Mucosa of rectum (tissue), 2 donors: ENCODE results near the gene BLCAP.

Experiments
- H3K27ac ChIP-seq, 2 donors: one replicate each; pipeline ENCODE4 v1.7.0; 2013; ENCODE audit warnings: inconsistent platforms in 2 of 2, low read depth in 2 of 2, low read length in 2 of 2
- H3K27me3 ChIP-seq, 2 donors: one replicate each; pipeline ENCODE4 v1.7.0; 2013; ENCODE audit warnings: low read length in 2 of 2; ENCODE audit not compliant: control insufficient read depth in 2 of 2, insufficient read depth in 2 of 2
- H3K36me3 ChIP-seq, 2 donors: one replicate each; pipeline ENCODE4 v1.7.0; 2013; ENCODE audit warnings: low read length in 2 of 2; ENCODE audit not compliant: control insufficient read depth in 2 of 2, insufficient read depth in 2 of 2
- H3K4me1 ChIP-seq, 2 donors: one replicate each; pipeline ENCODE4 v1.7.0; 2013; ENCODE audit warnings: low read length in 2 of 2, mild to moderate bottlenecking in 1 of 2; ENCODE audit not compliant: control insufficient read depth in 2 of 2, insufficient read depth in 2 of 2
- H3K4me3 ChIP-seq, 2 donors: one replicate each; pipeline ENCODE4 v1.7.0; 2013; ENCODE audit warnings: low read length in 2 of 2
- H3K9ac ChIP-seq, 2 donors: one replicate each; pipeline ENCODE4 v1.7.0; 2013; ENCODE audit warnings: low read length in 2 of 2, low read depth in 1 of 2, mild to moderate bottlenecking in 1 of 2
- H3K9me3 ChIP-seq, 2 donors: one replicate each; pipeline ENCODE4 v1.7.0; 2013; ENCODE audit warnings: low read length in 2 of 2; ENCODE audit not compliant: control insufficient read depth in 2 of 2
- donor health status: healthy.
- donor health status: Normal muscosa, but diverticular disease.

Gene BLCAP

DNA sequence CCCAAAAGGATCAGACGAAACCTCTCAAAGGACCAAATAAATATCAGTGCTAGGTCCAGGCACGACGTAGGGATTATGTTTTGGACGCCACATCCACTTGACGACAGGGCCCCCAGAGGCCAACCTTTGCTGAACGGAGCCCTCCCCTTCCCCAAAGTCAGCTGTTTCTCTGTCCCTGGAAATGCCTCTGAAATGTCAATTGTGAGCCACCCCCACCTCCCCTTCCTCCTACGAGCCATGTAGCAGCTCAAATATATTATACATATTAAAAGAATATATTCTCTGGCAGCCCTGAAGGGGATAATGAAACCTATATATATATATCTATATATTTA, 39.6 kb upstream of the BLCAP start:
- no peak overlapping the region for H3K4me3 ChIP-seq
- peaks cover 24 to 36% of the 10 kb centered on the region in 2 donors for H3K27me3 ChIP-seq
- H3K9me3 ChIP-seq = no peaks in the 10 kb centered on the region
- H3K9ac ChIP-seq = no peak overlapping the region
- no peak overlapping the region for H3K27ac ChIP-seq
- no peaks in the 10 kb centered on the region for H3K4me1 ChIP-seq
- H3K36me3 ChIP-seq = no peaks in the 10 kb centered on the region

DNA sequence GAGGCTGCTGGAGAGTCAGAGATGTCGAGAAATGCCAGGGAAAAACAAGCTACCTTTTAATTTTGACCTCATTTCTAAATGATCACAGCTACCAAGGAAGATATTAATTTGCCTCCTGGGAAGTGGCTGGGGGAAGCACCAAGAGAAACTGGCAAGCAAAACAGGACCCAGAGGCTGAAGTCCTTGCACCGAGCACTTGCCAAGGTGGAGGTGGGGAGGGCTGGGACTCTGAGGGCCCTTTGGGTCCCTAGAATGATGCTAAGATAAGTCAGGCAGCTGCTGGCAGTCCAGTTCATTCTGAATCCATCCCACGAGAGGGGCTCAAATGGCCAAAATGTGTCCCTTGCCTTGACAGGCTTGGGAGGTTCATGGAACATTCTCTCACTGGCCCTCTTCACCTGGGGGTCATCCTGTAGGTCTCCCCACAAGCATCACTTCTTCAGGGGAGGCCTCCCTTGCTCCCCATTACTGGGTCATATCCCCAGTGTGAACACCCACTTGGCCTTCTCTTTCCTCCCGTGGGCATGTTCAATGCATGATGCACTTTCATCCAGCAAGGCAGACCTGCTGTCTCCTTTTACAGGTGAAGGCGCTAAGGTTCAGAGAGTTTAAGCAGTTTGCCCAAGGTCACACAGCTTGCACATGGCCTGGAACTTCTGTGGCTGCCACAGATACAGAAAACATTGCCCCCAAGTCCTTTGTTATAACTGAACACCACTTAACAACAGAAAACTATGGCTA, 39.1 kb upstream of the BLCAP start:
- no peaks in the 10 kb centered on the region for H3K36me3 ChIP-seq
- H3K4me1 ChIP-seq = no peaks in the 10 kb centered on the region
- H3K9ac ChIP-seq = no peak overlapping the region
- H3K27me3 ChIP-seq = peaks cover 24 to 36% of the 10 kb centered on the region in 2 donors
- no peak overlapping the region for H3K27ac ChIP-seq
- no peak overlapping the region for H3K4me3 ChIP-seq
- H3K9me3 ChIP-seq = no peaks in the 10 kb centered on the region

DNA sequence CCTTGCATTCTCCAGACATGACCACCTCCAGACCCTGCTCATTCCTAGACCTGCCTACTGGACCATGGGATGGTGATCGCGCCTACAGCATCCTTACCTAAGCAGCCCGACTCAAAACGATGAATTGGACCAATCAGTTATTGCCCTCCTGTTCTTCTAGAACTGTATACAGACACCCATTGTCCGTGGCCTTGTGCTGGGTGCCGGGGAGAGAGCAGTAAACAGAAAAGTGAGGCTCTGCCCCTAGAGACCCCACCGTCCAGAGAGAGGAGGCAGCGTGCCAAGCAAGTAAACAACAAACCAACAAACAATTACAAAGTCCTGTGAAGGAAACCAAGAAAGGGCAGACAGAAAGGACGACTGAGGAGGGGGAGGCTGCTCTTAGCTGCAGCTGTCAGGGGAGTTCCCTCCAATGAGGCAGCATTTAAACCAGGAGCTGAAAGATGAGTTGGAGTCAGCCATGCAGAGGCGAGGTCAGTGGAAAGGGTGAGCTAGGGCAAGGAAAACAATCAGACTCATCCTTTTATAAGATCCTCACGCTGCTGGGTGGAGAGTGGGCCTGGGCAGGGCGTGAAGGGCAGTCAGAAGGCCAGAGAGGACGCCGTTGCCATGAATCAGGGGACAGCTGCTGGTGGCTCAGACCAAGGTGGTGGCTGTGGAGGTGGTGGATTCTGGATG, 37.6 kb upstream of the BLCAP start:
- peaks cover 24 to 36% of the 10 kb centered on the region in 2 donors for H3K27me3 ChIP-seq
- no peak overlapping the region for H3K9ac ChIP-seq
- no peak overlapping the region for H3K27ac ChIP-seq
- H3K4me1 ChIP-seq = no peaks in the 10 kb centered on the region
- no peak overlapping the region for H3K4me3 ChIP-seq
- H3K9me3 ChIP-seq = no peaks in the 10 kb centered on the region
- no peaks in the 10 kb centered on the region for H3K36me3 ChIP-seq

DNA sequence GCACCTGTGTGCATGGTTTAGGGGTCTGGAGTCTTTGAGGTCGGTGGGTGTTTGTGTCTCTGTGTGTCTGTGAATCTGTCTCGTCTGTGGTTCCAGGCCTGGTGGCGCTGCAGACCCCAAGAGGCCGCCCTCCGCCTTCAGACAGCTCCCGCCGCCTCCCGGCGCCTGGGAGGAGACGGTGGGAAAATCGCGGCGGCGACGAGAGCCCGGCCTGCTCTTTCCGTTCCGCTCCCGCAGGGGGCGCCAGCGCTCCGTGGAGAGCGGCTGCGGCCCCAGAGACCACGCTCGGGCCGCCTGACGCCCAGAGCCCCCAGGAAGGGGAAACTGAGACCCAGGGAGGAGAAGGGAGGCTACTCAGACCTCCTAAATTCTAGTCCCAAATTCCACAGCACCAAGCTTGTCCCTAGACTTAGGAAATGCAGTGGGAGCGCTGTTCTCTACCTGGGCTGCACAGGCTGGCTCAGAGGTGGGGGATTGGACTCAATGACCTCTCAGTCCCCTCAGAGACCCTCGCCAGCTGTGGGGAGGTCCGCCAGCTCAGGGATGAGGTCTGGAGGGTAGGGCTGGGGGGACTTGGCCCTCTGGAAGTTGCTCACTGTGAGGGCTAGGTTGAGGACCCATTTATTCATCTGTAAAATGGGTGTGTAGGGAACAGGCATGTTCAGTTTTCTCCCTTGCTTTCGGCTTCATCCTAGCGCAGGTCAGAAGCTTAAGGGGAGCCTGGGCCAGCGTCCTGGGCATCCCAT, 36.9 kb upstream of the BLCAP start:
- Histone ChIP-seq H3K4me1 (no peaks in the 10 kb centered on the region), H3K9ac (no peak overlapping the region), H3K4me3 (no peak overlapping the region), H3K9me3 (no peaks in the 10 kb centered on the region), H3K27ac (no peak overlapping the region), H3K36me3 (no peaks in the 10 kb centered on the region), H3K27me3 (peaks cover 24 to 36% of the 10 kb centered on the region in 2 donors)

DNA sequence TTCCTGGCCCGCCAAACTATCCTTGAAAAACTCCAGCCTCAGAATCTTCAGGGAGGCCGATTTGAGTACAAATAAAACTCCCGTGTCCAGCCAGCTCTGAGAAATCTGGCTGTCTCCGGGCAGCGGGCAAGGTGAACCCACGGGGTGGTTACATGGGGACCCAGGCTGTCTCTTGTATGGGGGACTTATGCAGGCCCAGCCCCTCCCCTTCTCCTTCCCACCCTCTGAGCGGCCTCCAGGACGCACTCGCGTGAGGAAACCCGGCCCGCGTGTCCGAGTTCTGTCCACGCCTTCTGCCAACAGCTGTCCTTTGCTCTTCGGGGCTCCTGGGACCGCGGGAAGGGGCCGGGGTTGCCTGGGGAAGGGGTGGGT, 36.3 kb upstream of the BLCAP start:
- no peak overlapping the region for H3K9ac ChIP-seq
- H3K9me3 ChIP-seq = no peaks in the 10 kb centered on the region
- no peaks in the 10 kb centered on the region for H3K4me1 ChIP-seq
- H3K27me3 ChIP-seq = peaks cover 24 to 36% of the 10 kb centered on the region in 2 donors
- H3K4me3 ChIP-seq = no peak overlapping the region
- H3K27ac ChIP-seq = no peak overlapping the region
- no peaks in the 10 kb centered on the region for H3K36me3 ChIP-seq

DNA sequence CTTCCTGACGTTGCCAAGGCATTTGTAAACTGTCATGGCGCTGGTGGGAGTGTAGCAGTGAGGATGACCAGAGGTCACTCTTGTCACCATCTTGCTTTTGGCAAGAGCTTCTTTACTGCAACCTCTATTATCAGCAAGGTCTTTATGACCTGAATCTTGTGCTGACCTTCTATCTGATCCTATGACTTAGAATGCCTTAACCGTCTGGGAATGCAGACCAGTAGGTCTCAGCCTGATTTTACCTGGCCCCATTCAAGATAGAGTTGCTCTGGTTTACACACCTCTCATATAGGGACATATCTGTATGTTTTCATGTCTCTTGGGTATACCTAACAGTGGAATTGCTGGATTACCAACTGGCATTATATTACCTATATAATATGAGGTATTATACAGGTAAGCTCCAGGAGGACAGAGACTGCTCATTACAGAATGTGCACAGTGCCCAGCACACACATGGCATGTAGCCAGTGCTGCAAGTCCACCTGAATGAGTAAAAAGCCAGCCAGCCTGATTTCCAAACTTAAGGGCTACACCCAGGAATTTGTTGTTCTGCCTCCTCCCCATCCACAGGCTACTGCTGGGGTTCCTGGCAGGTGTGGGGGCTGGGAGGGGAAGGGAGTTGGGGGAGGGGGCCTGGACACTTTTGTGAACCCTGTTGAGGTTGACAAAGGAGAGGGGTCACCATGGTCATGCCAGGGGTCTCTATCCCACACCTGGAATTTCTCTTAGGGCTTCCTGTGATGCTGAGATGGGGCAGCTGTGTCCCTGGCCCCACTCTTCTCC, 35.2 kb upstream of the BLCAP start:
- H3K27me3 ChIP-seq = peaks cover 19 to 33% of the 10 kb centered on the region in 2 donors
- no peaks in the 10 kb centered on the region for H3K4me1 ChIP-seq
- H3K27ac ChIP-seq = no peak overlapping the region
- H3K4me3 ChIP-seq = no peak overlapping the region
- H3K9ac ChIP-seq = no peak overlapping the region
- no peaks in the 10 kb centered on the region for H3K36me3 ChIP-seq
- H3K9me3 ChIP-seq = no peaks in the 10 kb centered on the region

DNA sequence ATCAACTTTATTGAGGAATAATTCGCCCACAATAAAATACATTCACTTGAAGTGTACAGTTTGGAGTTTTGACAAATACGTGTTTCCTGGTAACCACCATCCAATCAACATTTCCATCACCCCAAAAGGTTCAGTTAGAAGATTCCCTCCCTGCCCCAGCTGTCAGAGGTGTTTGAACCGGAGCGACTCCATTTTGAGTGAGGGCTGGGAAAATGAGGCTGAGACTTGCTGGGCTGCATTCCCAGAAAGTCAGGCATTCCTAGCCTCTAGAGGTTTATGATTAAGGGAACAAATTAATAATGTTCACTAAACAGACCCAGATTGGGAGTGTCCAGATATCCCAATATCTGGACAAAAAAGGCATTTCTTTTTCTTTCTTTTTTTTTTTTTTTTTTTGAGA, 33.0 kb upstream of the BLCAP start:
- Histone ChIP-seq H3K9me3 (no peaks in the 10 kb centered on the region), H3K4me1 (no peaks in the 10 kb centered on the region), H3K27ac (no peak overlapping the region), H3K27me3 (peaks cover 13 to 28% of the 10 kb centered on the region in 2 donors), H3K36me3 (no peaks in the 10 kb centered on the region), H3K9ac (no peak overlapping the region), H3K4me3 (no peak overlapping the region)

DNA sequence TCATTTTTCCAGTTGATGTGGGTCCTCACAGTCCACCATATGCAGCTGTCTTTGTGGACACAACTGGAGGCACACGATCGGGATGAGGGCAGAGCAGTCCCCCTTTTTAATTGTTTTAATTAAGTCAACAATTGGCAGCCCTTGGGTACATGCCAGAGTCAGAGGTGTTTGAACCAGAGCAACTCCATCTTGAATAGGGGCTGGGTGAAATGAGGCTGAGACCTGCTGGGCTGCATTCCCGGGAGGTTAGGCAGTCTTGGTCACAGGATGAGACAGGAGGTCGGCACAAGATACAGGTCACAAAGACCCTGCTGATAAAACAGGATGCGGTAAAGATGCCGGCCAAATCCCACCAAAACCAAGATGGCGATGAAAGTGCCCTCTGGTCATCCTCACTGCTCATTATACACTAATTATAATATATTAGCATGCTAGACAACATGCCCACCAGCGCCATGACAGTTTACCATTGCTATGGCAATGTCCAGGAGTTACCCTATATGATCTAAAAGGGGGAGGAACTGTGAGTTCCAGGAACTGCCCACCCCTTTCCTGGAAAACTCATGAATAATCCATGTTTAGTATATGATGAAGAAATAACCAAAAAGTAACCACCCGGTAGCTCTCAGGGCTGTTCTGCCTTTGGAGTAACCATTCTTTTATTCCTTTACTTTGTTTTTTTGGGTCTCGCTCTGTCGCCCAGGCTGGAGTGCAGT, 31.8 kb upstream of the BLCAP start:
- Histone ChIP-seq H3K4me1 (no peaks in the 10 kb centered on the region), H3K4me3 (no peak overlapping the region), H3K9me3 (no peaks in the 10 kb centered on the region), H3K9ac (no peak overlapping the region), H3K27ac (no peak overlapping the region), H3K36me3 (no peaks in the 10 kb centered on the region), H3K27me3 (peaks cover 3 to 17% of the 10 kb centered on the region in 2 donors)

DNA sequence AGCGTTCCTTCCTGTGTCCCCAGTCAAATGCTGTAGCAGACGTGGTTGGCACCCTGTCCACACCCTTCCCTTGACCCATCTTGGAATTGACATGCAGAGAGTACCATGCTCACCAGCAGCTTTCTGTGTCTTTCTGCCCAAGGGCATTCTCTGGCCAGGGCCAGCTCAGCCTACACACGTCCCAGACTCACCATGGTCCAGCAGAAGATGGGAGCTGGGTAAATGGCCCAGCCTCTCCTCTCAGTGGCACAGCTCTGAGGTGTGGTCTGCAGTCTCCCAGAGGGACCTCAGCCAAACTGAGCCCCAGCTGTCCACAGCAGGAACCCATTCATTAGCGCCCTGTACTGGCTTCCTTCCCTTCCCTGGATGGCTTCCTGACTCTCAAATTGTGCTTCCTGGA, 31.1 kb upstream of the BLCAP start:
- Histone ChIP-seq H3K9me3 (no peaks in the 10 kb centered on the region), H3K27me3 (peaks cover 3 to 12% of the 10 kb centered on the region in 2 donors), H3K9ac (no peak overlapping the region), H3K27ac (no peak overlapping the region), H3K4me3 (no peak overlapping the region), H3K4me1 (no peaks in the 10 kb centered on the region), H3K36me3 (no peaks in the 10 kb centered on the region)
